Endothelial cell of umbilical vein (primary cell): ENCODE measurements around the gene TBC1D9. TPM values are rescaled to one million over a fixed set of nuclear protein-coding genes. Genes with fewer than 3 reads are reported as not detected.

ENCODE experiments used
- BruUV-seq: library from RNA; stranded (reverse); fragments of 400-500 nt; replicated peaks from 2 replicates; lab custom pipeline; 2021; lab: Mats Ljungman, UMichigan
- CTCF ChIA-PET: fragments of 300-600, 350-600 bp; sonication (Branson Sonifier 250); formaldehyde crosslinking; loops from one replicate; lab custom pipeline; 2021; ENCODE audit warnings: antibody characterized with exemption, inconsistent platforms; lab: Charles Lee
- POLR2A ChIA-PET: fragments of 300-600, 350-600 bp; sonication (Branson Sonifier 250); formaldehyde crosslinking; loops from one replicate; lab custom pipeline; 2021; ENCODE audit warnings: antibody characterized with exemption, inconsistent platforms; lab: Charles Lee
- DNase-seq: peaks from one replicate; pipeline ENCODE4 v3.0.0-alpha.2; 2011; ENCODE audit warnings: low read depth, low spot score
- FAIRE-seq: peaks from 2 replicates; lab custom pipeline; 2011; peaks lifted over from hg19 to GRCh38; lab: Jason Lieb, UNC
- H2AFZ ChIP-seq: 2 replicates; pipeline ENCODE4 v1.6.0; 2012; ENCODE audit warnings: low read depth, low read length, control low read depth, inconsistent platforms
- H3K27ac ChIP-seq: 2 replicates; pipeline ENCODE4 v1.5.1; 2011; ENCODE audit warnings: low read depth, mild to moderate bottlenecking, control low read depth, low read length, moderate library complexity; ENCODE audit not compliant: insufficient read depth
- H3K27me3 ChIP-seq, 2 experiments: 2 replicates each; pipeline versions ENCODE4 v1.6.0 to v1.6.1; 2011; ENCODE audit warnings: low read length in 2 of 2, mixed read lengths in 1 of 2; ENCODE audit not compliant: control insufficient read depth in 2 of 2, insufficient read depth in 2 of 2
- H3K36me3 ChIP-seq, 2 experiments: 2 replicates in 1 of 2; 3 replicates in 1 of 2; pipeline ENCODE4 v1.5.1; 2011; ENCODE audit warnings: low read length in 2 of 2, mild to moderate bottlenecking in 1 of 2, moderate library complexity in 1 of 2; ENCODE audit not compliant: control insufficient read depth in 2 of 2, insufficient read depth in 2 of 2; ENCODE audit errors: extremely low read depth in 1 of 2
- H3K4me1 ChIP-seq: 3 replicates; pipeline ENCODE4 v1.5.1; 2011; ENCODE audit warnings: mild to moderate bottlenecking, low read length; ENCODE audit not compliant: control insufficient read depth, insufficient read depth; ENCODE audit errors: extremely low read depth
- H3K4me2 ChIP-seq: 2 replicates; pipeline ENCODE4 v1.6.1; 2011; ENCODE audit warnings: low read length, control low read depth, mixed read lengths; ENCODE audit not compliant: insufficient read depth
- H3K4me3 ChIP-seq, 3 experiments: fragments of 200-600 bp in 1 of 3; sonication (generic), shearing (Covaris generic) in 1 of 3; replicated peaks in 1 of 3; 2 replicates each; pipeline ENCODE4 v1.5.1; 2011 to 2016; ENCODE audit warnings: control low read depth in 3 of 3, low read length in 3 of 3, mild to moderate bottlenecking in 2 of 3, inconsistent platforms in 1 of 3, low read depth in 1 of 3, moderate library complexity in 1 of 3; ENCODE audit not compliant: insufficient read depth in 1 of 3
- H3K79me2 ChIP-seq: 2 replicates; pipeline ENCODE4 v1.6.0; 2012; ENCODE audit warnings: low read length, inconsistent platforms; ENCODE audit not compliant: control insufficient read depth, insufficient read depth
- H3K9ac ChIP-seq: replicated peaks from 2 replicates; pipeline ENCODE3; 2011; ENCODE audit warnings: low read length, control low read depth; ENCODE audit not compliant: insufficient read depth; ENCODE audit errors: extremely low read depth
- H3K9me1 ChIP-seq: replicated peaks from 3 replicates; pipeline ENCODE4 v1.6.0; 2011; ENCODE audit warnings: mild to moderate bottlenecking, low read length; ENCODE audit not compliant: control insufficient read depth, insufficient read depth; ENCODE audit errors: extremely low read depth
- H3K9me3 ChIP-seq: replicated peaks from 2 replicates; pipeline ENCODE4 v1.5.1; 2012; ENCODE audit warnings: low read length, inconsistent platforms; ENCODE audit not compliant: control insufficient read depth, insufficient read depth
- H4K20me1 ChIP-seq: replicated peaks from 2 replicates; pipeline ENCODE3; 2011; ENCODE audit warnings: mild to moderate bottlenecking, low read length; ENCODE audit not compliant: control insufficient read depth, insufficient read depth; ENCODE audit errors: extremely low read depth
- CTCF ChIP-seq, 2 donors: IDR thresholded peaks; 1 replicate in 1 of 2; 2 replicates in 1 of 2; pipeline ENCODE4 v1.5.1; 2011; ENCODE audit warnings: low read length in 2 of 2, mild to moderate bottlenecking in 2 of 2, moderate library complexity in 2 of 2, control low read depth in 1 of 2, inconsistent platforms in 1 of 2, low read depth in 1 of 2; ENCODE audit not compliant: insufficient read depth in 1 of 2; ENCODE audit errors: extremely low read depth in 1 of 2
- EZH2 ChIP-seq: IDR thresholded peaks from 2 replicates; pipeline ENCODE4 v1.6.1; 2012; ENCODE audit warnings: borderline replicate concordance, low read depth, mild to moderate bottlenecking, moderate library complexity, low read length, inconsistent platforms; ENCODE audit not compliant: severe bottlenecking
- FOS ChIP-seq: IDR thresholded peaks from 2 replicates; pipeline ENCODE4 v1.6.1; 2011; ENCODE audit warnings: mild to moderate bottlenecking, low read length, moderate library complexity, borderline replicate concordance; ENCODE audit not compliant: insufficient read depth
- GATA2 ChIP-seq: IDR thresholded peaks from 2 replicates; pipeline ENCODE4 v1.7.0; 2011; ENCODE audit warnings: low read depth, mild to moderate bottlenecking, moderate library complexity, mixed read lengths, low read length; ENCODE audit not compliant: insufficient read length, insufficient read depth
- JUN ChIP-seq: IDR thresholded peaks from 2 replicates; pipeline ENCODE4 v1.6.1; 2011; ENCODE audit warnings: borderline replicate concordance, low read depth; ENCODE audit not compliant: insufficient read length, insufficient read depth
- MYC ChIP-seq: IDR thresholded peaks from one replicate; pipeline ENCODE4 v1.6.1; 2011; ENCODE audit warnings: mild to moderate bottlenecking, low read depth, low read length
- POLR2A ChIP-seq: IDR thresholded peaks from 2 replicates; pipeline ENCODE4 v1.6.1; 2012; ENCODE audit warnings: low read depth, mild to moderate bottlenecking, control low read depth, low read length
- POLR2AphosphoS5 ChIP-seq: IDR thresholded peaks from 2 replicates; pipeline ENCODE4 v1.6.1; 2012; ENCODE audit warnings: low read depth, mild to moderate bottlenecking, control low read depth, low read length, moderate library complexity; ENCODE audit not compliant: insufficient read depth
- dilution Hi-C: fragments of 300-500 bp; cut with MboI; formaldehyde crosslinking; loops from one replicate; pipeline ENCODE4 v1.15.0; 2019; ENCODE audit warnings: low sequenced_read_pairs; ENCODE audit not compliant: extremely low pct_ligation_motif_present
- intact Hi-C: fragments of 100-400 bp; cut with micrococcal nuclease; formaldehyde crosslinking; loops from one replicate; pipeline ENCODE4 v1.10.0; 2022
- polyA plus RNA-seq, 4 experiments: library from polyadenylated mRNA; depleted of rRNA in 3 of 4; stranded (reverse) in 3 of 4; unstranded in 1 of 4; fragments of >200 nt; gene quantifications; 2 replicates each; pipeline versions ENCODE4 v1.2.1 to v1.2.3, GENCODE V29; 2011 to 2012; ENCODE audit warnings: missing spikeins in 1 of 4
- total RNA-seq: library from RNA; stranded (reverse); gene quantifications from 2 replicates; pipeline ENCODE4 v1.2.3, GENCODE V29; 2021
- TF ChIP-seq, protein P1 (sequence below): IDR thresholded peaks from 2 replicates; pipeline ENCODE4 v1.6.1; 2011; ENCODE audit not compliant: insufficient read depth, insufficient read length

TBC1D9 gene
- total and polyA plus RNA-seq, 2 donors (not counting 3 experiments of a cell fraction or from before 2014, with no cell fraction given), result 21.7 to 45.3 TPM

DNA sequence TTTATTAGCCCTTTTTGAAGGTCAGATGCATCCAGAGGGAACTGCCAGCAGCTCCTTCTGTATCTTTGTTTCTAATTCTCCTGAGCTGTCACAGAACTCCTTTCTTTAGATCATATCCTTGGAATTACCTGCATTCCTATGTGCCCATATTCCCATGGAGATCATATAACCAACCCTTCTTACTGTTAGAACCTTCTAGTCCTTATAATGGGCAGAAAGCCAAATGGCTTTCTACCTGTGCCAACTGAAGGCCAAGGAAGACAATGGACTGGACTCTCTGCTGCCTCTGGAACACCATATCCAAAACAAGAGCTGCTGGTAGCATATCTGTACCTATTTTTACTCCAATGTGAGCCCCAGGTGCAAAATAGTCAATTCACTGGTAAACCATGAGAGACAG lies 60.7 kb downstream of the TBC1D9 start:
- no TSS peak for BruUV-seq
- H3K4me1 ChIP-seq, result peaks cover 13% of the 10 kb centered on the region
- H3K9me1 ChIP-seq, result no peaks in the 10 kb centered on the region
- H3K36me3 ChIP-seq, result peaks cover 0 to 4% of the 10 kb centered on the region in 2 experiments
- H3K79me2 ChIP-seq, result no peaks in the 10 kb centered on the region
- ChIA-PET POLR2A (no interaction called here), CTCF (no interaction called here)
- H3K27me3 ChIP-seq, result no peaks in the 10 kb centered on the region
- H3K4me3 ChIP-seq, result no peak overlapping the region
- H3K9me3 ChIP-seq, result no peaks in the 10 kb centered on the region
- no peaks in the 10 kb centered on the region for H4K20me1 ChIP-seq
- H2AFZ ChIP-seq, result no peak overlapping the region
- no peak for DNase-seq
- no peak for TF ChIP-seq FOS
- no peak for TF ChIP-seq EZH2
- TF ChIP-seq POLR2AphosphoS5, result no peak
- TF ChIP-seq GATA2, result no peak
- TF ChIP-seq JUN, result no peak
- TF ChIP-seq POLR2A, result no peak
- TF ChIP-seq CTCF (IDR thresholded peaks at IDR 0.05; ENCODE audit: extremely low read depth in 1 of 2, insufficient read depth in 1 of 2, low read depth in 1 of 2, low read length in 2 of 2), result no peak
- TF ChIP-seq, protein P1, sequence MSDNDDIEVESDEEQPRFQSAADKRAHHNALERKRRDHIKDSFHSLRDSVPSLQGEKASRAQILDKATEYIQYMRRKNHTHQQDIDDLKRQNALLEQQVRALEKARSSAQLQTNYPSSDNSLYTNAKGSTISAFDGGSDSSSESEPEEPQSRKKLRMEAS, result no peak
- no peak for TF ChIP-seq MYC
- FAIRE-seq, result no peak
- dilution Hi-C loops, result no loop called here
- no peak overlapping the region for H3K4me2 ChIP-seq
- intact Hi-C loops, result no loop called here
- no peak overlapping the region for H3K9ac ChIP-seq
- no peak overlapping the region for H3K27ac ChIP-seq
